NCI-H1048 (cell line): ENCODE data around the gene TNNI2.
"Not testable (repeated sequence)": the region's sequence is repeated elsewhere in the genome, so short reads cannot be mapped to it uniquely, and the experiment has no call there.

Experiments used
- DNase-seq: peaks from one replicate; lab custom pipeline; 2025; lab: John Stamatoyannopoulos, UW

Gene TNNI2

GRCh38 chr11:1875093-1875850 is 36.5 kb downstream of the TNNI2 start:
- DNase-seq = no peak

- not testable (repeated sequence) for DNase-seq
Observed at GRCh38 chr11:1875851-1876301, 37.1 kb downstream of the TNNI2 start.

- no peak for DNase-seq
Observed at GRCh38 chr11:1876361-1877063, 37.7 kb downstream of the TNNI2 start.

GRCh38 chr11:1877211-1878136 is 38.7 kb downstream of the TNNI2 start:
- DNase-seq = no peak

GRCh38 chr11:1878137-1879031 is 39.6 kb downstream of the TNNI2 start:
- no peak for DNase-seq

- DNase-seq = no peak
Observed at GRCh38 chr11:1879342-1879940, 40.7 kb downstream of the TNNI2 start.

- no peak for DNase-seq
Observed at GRCh38 chr11:1879941-1880720, 41.4 kb downstream of the TNNI2 start.

GRCh38 chr11:1880746-1881441 is 42.1 kb downstream of the TNNI2 start:
- no peak for DNase-seq

GRCh38 chr11:1881442-1882264 is 42.9 kb downstream of the TNNI2 start:
- DNase-seq = no peak

GRCh38 chr11:1882265-1883238 is 43.8 kb downstream of the TNNI2 start:
- peak; percentile 57 for DNase-seq

- no peak for DNase-seq
Observed at GRCh38 chr11:1883346-1884302, 44.8 kb downstream of the TNNI2 start.

- DNase-seq = no peak
Observed at GRCh38 chr11:1884303-1884700, 45.5 kb downstream of the TNNI2 start.

- not testable (repeated sequence) for DNase-seq
Observed at GRCh38 chr11:1886551-1886950, 47.8 kb downstream of the TNNI2 start.

- no peak for DNase-seq
Observed at GRCh38 chr11:1887451-1888346, 48.9 kb downstream of the TNNI2 start.

GRCh38 chr11:1888347-1888753 is 49.6 kb downstream of the TNNI2 start:
- DNase-seq = no peak
